GM19455 (cell line): Measurements from ENCODE around the gene ZBTB8A.
"Not testable (repeated sequence)": the region's sequence is repeated elsewhere in the genome, so short reads cannot be mapped to it uniquely, and the experiment has no call there.

Experiments
- ATAC-seq: cut with Tn5 transposase; IDR thresholded peaks from one replicate; pipeline ENCODE4 v1.9.1; 2021; ENCODE audit not compliant: unreplicated experiment

The ZBTB8A gene

GRCh38 chr1:32536117-32536516 lies 3.1 kb upstream of the ZBTB8A start:
- ATAC-seq: no peak

- no peak for ATAC-seq
These were observed 2.5 kb upstream of the ZBTB8A start for GRCh38 chr1:32536764-32537163.

- no peak for ATAC-seq
These were observed 651 bp downstream of the ZBTB8A start for GRCh38 chr1:32539584-32540571.

DNA sequence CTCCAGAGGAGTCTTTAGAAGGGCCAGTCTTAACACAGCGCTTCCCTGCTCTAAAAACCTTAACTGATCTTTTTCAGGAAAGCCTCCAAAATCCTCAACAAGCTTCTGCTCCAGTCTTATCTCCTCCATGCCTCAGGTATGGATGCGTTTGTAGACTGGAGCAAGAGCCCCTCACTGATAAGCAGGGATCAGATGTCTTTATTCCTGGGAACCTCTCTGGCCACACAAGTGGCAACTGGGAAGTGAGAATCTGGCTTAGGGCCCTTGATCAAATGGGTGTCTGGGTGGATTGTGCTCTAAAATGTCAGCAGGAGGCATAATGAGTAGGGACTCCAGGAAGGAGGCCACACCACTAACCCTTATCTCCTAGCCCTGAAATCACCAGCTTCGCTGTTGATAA lies 1.4 kb downstream of the ZBTB8A start:
- ATAC-seq: no peak

GRCh38 chr1:32541064-32541566 lies 1.9 kb downstream of the ZBTB8A start:
- no peak for ATAC-seq

DNA sequence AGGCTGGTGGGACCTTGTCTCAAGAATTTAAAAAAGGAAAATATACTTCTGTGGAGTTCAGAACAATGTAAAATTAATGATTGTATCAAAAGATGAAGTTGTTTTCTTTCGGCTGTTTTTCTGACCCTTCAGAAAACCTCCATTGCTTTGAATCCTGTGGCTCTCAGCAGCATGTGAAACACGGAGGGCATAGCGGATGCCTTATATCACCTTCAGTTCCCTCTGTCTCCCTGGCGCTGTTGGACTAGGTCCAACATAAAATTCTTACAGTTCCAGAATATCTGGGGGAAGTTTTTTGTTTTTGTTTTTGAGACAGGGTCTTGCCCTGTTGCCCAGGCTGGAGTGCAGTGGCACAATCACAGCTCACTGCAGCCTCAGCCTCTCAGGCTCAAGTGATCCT lies 7.4 kb downstream of the ZBTB8A start:
- ATAC-seq: no peak

DNA sequence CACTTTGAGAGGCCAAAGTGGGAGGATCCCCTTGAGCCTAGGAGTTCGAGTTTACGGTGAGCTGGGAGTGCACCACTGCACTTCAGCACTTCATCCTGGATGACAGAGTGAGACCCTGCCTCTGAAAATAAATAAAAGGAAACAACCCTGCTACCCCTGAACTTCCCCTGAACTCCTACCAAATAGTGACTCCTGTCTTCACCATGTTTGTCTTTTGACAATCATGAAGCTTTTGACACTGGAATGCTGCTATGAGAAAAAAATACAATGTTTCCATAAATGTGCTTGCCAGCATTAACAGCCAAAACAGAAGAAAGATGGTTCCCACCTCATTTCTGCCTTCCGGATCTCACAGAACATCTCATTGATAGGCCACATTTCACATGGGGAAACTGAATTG lies 10.4 kb downstream of the ZBTB8A start:
- no peak for ATAC-seq

DNA sequence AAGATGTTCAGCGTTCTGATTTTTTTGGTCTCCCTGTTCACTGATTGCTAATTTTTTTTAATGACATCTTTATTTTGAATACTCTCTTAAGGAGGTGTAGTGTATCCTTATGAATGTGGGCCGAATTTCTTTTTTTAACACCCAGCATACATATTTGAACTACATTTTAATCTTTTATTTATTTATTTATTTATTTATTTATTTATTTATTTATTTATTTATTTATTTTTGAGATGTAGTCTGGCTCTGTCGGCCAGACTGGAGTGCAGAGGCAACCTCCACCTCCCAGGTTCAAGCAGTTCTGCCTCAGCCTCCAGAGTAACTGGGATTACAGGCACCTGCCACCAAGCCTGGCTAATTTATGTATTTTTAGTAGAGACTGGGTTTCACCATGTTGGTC lies 15.1 kb downstream of the ZBTB8A start:
- no peak for ATAC-seq

DNA sequence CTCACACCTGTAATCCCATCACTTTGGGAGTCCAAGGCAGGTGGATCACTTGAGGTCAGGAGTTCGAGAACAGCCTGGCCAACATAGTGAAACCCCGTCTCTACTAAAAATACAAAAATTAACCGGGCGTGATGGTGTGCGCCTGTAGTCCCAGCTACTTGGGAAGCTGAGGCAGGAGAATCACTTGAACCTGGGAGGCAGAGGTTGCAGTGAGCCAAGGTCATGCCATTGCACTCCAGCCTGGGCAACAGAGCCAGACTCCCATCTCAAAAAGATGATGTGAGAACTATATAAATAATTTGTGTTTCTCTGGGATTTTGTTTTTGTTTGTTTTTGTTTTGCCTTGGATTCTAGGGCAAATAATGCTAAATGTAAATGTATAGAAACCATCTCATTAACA lies 17.8 kb downstream of the ZBTB8A start:
- ATAC-seq: not testable (repeated sequence)

- no peak for ATAC-seq
These were observed 18.6 kb downstream of the ZBTB8A start for GRCh38 chr1:32557812-32558211.

- ATAC-seq: no peak
These were observed 29.7 kb downstream of the ZBTB8A start for GRCh38 chr1:32568929-32569328.

DNA sequence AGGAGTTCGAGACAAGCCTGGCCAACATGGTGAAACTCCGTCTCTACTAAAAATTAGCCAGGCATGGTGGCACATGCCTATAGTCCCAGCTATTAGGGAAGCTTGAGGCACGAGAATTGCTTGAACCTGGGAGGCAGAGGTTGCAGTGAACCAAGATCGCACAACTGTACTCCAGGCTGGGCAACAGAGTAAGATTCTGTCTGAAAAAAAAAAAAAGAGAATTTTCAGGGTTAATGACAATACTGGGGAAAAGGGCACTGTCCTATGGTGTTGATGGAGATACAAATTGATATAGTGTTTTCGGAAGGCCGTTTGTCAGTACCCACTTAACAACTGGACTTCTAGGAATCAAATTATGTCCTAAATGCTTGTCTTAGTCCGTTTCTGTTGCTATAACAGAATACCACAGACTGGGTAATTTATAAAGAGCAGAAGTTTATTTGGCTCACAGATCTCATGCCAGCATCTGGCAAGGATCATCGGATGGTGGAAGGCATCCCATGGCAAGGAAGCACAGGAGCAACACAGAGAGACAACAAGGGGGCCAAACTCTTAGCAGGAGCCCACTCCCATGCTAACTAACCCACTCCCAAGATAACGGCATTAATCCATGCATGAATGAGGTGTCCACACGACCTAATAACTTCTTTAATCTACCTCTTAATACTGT lies 41.3 kb downstream of the ZBTB8A start:
- ATAC-seq: no peak

DNA sequence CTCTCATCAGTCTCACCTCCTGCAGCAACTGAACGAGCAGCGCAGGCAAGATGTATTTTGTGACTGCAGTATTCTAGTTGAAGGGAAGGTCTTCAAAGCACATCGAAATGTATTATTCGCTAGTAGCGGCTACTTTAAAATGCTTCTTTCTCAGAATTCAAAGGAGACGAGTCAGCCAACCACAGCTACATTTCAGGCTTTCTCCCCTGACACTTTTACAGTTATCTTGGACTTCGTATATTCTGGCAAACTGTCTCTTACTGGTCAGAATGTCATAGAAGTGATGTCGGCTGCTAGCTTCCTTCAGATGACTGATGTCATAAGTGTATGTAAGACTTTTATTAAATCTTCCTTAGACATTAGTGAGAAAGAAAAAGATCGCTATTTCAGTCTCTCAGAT lies 53.7 kb downstream of the ZBTB8A start:
- ATAC-seq: no peak

DNA sequence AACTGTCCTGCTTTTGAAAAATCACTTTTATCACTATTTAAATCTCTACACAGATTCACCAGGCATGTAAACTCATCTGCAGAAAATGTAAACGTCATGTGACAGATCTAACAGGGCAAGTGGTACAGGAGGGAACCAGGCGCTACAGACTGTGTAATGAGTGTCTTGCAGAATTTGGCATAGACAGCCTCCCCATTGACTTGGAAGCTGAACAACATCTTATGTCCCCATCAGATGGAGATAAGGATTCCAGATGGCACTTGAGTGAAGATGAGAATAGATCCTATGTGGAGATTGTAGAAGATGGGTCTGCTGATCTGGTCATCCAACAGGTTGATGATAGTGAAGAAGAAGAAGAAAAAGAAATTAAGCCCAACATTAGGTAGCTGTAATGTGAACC lies 60.8 kb downstream of the ZBTB8A start:
- ATAC-seq: no peak

DNA sequence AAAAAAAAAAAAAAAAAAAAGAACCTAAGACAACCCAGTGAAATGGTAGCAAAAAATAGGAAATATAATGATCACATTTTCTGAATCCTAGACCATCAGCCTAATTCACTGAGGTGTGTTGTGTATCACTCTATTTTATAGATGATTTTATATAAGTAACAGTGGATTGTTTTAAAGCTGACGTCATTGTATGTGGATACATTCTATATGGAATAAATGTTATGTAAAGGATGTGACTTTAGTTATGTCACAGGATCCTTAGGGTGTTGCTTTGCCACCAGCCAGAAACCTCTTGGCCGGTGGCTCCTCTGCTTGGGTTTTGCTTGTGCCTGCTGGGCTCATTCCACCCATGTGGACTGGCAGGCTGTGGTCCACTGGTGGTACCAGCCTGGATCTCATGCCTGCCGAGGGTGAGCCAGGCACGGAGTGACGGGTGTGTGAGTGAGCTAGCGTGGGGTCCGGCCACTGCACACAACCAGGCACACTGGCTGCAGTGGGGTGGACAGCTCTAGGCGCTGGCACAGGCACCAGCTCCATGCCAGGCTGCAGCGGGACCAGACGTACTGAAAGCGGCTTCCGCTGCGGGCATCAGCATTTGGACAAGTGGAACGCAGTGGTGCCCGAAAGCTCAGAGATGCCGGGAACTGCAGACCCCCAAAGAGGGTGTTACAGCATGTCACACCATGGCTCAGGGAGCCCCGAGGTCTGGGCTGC lies 66.6 kb downstream of the ZBTB8A start:
- no peak for ATAC-seq

- ATAC-seq: no peak
These were observed 67.5 kb downstream of the ZBTB8A start for GRCh38 chr1:32606565-32607371.

GRCh38 chr1:32609180-32609579 lies 70.0 kb downstream of the ZBTB8A start:
- no peak for ATAC-seq

DNA sequence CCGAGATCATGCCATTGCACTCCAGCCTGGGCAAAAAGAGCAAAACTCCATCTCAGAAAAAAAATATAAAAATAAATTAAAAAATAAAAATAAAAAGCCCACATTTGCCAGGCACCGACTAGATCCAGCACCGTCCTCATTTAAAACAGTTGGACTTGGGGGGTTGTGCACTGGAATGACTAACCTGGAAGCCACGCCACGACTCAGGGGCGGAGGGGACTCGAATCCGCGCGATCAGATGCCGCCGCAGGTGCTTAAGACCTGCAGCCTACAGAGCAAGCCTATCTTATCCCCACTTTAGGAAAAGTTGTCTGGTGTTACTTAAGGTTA lies 72.6 kb downstream of the ZBTB8A start:
- ATAC-seq: no peak

DNA sequence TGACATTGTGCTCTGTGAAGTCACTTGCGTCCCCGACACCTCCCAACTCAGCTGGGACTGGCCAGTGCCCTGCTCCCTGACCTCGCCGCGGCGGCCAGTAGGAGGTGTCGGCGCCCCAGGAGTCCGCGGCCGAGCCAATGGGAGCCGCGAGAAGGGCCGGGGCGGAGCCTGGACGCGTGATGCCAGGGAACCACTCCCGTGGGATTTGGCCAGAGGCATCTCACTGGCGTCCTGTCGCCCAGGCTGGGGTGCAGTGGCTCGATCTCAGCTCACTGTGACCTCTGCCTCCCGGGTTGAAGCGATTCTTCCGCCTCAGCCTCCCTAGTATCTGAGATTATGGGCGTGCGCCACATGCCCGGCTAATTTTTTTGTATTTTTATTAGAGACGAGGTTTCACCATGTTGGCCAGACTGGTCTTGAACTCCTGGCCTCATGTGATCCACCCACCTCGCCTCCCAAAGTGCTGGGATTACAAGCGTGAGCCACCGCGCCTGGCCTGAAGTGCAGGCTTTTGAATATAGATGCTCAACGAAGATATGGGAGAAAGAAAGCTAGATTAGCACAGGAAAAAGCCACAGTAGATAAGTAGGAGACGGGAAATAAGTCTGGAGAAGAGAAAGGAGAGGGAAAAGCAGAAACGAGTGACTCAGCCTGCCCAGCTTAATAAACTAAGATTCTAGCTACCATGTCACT lies 73.1 kb downstream of the ZBTB8A start:
- peak; percentile 87 for ATAC-seq

GRCh38 chr1:32613472-32613871 lies 74.2 kb downstream of the ZBTB8A start:
- no peak for ATAC-seq
